ENCODE results near the gene TYMP. TPM values are rescaled to one million over a fixed set of nuclear protein-coding genes. Genes with fewer than 3 reads are reported as not detected.
A peak's percentile ranks its signal among the peaks of the same experiment; 100 is the strongest.

The TYMP gene
- total RNA-seq, 2 donors from 2014 or later: 90.4 to 95.7 TPM

GRCh38 chr22:50483106-50483505 is 46.7 kb downstream of the TYMP start:
- DNase-seq (ENCODE audit: low spot score) (no peak), ATAC-seq (ENCODE audit: insufficient number of reproducible peaks, low FRiP score, low read depth) (no peak)
- no peak for TF ChIP-seq CTCF (IDR thresholded peaks at IDR 0.05)
- no peaks in the 10 kb centered on the region for H3K27me3 ChIP-seq (replicated peaks; ENCODE audit: insufficient read depth)
- H3K4me1 ChIP-seq (ENCODE audit: control insufficient read depth in 1 of 2, low read depth in 2 of 2): no peaks in the 10 kb centered on the region
- H3K36me3 ChIP-seq: no peaks in the 10 kb centered on the region
- H3K4me3 ChIP-seq: no peak overlapping the region
- H3K9me3 ChIP-seq: no peaks in the 10 kb centered on the region
- no peak overlapping the region for H3K27ac ChIP-seq

- H3K36me3 ChIP-seq: no peaks in the 10 kb centered on the region
These were observed 47.4 kb downstream of the TYMP start for GRCh38 chr22:50482107-50483074.

GRCh38 chr22:50481440-50482106 is 48.2 kb downstream of the TYMP start, which contains the start of gene ADM2:
Gene ADM2 (plus strand): TSS chr22:50481543. CDS start chr22:50481848, 305 bp downstream.
- ATAC-seq (ENCODE audit: insufficient number of reproducible peaks, low FRiP score, low read depth) (no peak), DNase-seq (ENCODE audit: low spot score) (no peak)
- Histone ChIP-seq H3K4me3 (peak within 1 kb of the TSS; percentile 64), H3K27me3 (replicated peaks; ENCODE audit: insufficient read depth) (no peaks in the 10 kb centered on the region), H3K27ac (no peak within 1 kb of the TSS), H3K4me1 (ENCODE audit: control insufficient read depth in 1 of 2, low read depth in 2 of 2) (no peaks in the 10 kb centered on the region), H3K36me3 (no peaks in the 10 kb centered on the region), H3K9me3 (no peaks in the 10 kb centered on the region)
- no peak for TF ChIP-seq CTCF (IDR thresholded peaks at IDR 0.05)

More at GRCh38 chr22:50482107-50483074, 47.4 kb downstream of the TYMP start:
- no peaks in the 10 kb centered on the region for H3K4me1 ChIP-seq (ENCODE audit: control insufficient read depth in 1 of 2, low read depth in 2 of 2)
- no peak overlapping the region for H3K27ac ChIP-seq
- H3K4me3 ChIP-seq: peak overlapping the region; percentile 64
- DNase-seq (ENCODE audit: low spot score): no peak
- no peak for TF ChIP-seq CTCF (IDR thresholded peaks at IDR 0.05)
- no peak for ATAC-seq (ENCODE audit: insufficient number of reproducible peaks, low FRiP score, low read depth)
- H3K9me3 ChIP-seq: no peaks in the 10 kb centered on the region
- H3K27me3 ChIP-seq (replicated peaks; ENCODE audit: insufficient read depth): no peaks in the 10 kb centered on the region

- DNase-seq (ENCODE audit: low spot score) (no peak), ATAC-seq (ENCODE audit: insufficient number of reproducible peaks, low FRiP score, low read depth) (no peak)
- Histone ChIP-seq H3K9me3 (no peaks in the 10 kb centered on the region), H3K4me1 (ENCODE audit: control insufficient read depth in 1 of 2, low read depth in 2 of 2) (no peaks in the 10 kb centered on the region), H3K27me3 (replicated peaks; ENCODE audit: insufficient read depth) (no peaks in the 10 kb centered on the region), H3K36me3 (no peaks in the 10 kb centered on the region), H3K27ac (no peak overlapping the region), H3K4me3 (peak overlapping the region; percentile 64)
- no peak for TF ChIP-seq CTCF (IDR thresholded peaks at IDR 0.05)
These were observed 48.8 kb downstream of the TYMP start for GRCh38 chr22:50481045-50481439.

- H3K9me3 ChIP-seq: no peaks in the 10 kb centered on the region
- ATAC-seq (ENCODE audit: insufficient number of reproducible peaks, low FRiP score, low read depth) (no peak), DNase-seq (ENCODE audit: low spot score) (no peak)
- TF ChIP-seq CTCF (IDR thresholded peaks at IDR 0.05): no peak
- no peaks in the 10 kb centered on the region for H3K36me3 ChIP-seq
- H3K4me1 ChIP-seq (ENCODE audit: control insufficient read depth in 1 of 2, low read depth in 2 of 2): peaks cover 4 to 6% of the 10 kb centered on the region in 2 donors
- no peak overlapping the region for H3K27ac ChIP-seq
- no peaks in the 10 kb centered on the region for H3K27me3 ChIP-seq (replicated peaks; ENCODE audit: insufficient read depth)
- no peak overlapping the region for H3K4me3 ChIP-seq
These were observed 50.1 kb downstream of the TYMP start for GRCh38 chr22:50479721-50480120.

Measured in thoracic aorta (tissue), 2 donors.